DND-41 (cell line): ENCODE measurements around the gene PITPNM3.

ENCODE experiments used
- ATAC-seq: fragments of 200-7000 bp; cut with Tn5 transposase; 3 replicates; pipeline ENCODE4 v1.9.1; 2021; ENCODE audit warnings: low read depth; ENCODE audit not compliant: insufficient read depth
- DNase-seq: peaks from one replicate; pipeline ENCODE4 v3.0.0-alpha.2; 2020
- H2AFZ ChIP-seq: 2 replicates; pipeline ENCODE4 v1.6.0; 2012; ENCODE audit warnings: low read depth, low read length
- H3K27ac ChIP-seq: 2 replicates; pipeline ENCODE4 v1.5.1; 2012; ENCODE audit warnings: low read length, inconsistent platforms
- H3K27me3 ChIP-seq: fragments of 200-600 bp; sonication (generic); 2 replicates; pipeline ENCODE4 v1.6.0; 2012; ENCODE audit warnings: low read length, mild to moderate bottlenecking, inconsistent platforms; ENCODE audit not compliant: insufficient read depth, poor library complexity
- H3K36me3 ChIP-seq: 2 replicates; pipeline ENCODE4 v1.5.1; 2012; ENCODE audit warnings: low read length, inconsistent platforms; ENCODE audit not compliant: insufficient read depth
- H3K4me1 ChIP-seq: 2 replicates; pipeline ENCODE4 v1.5.1; 2012; ENCODE audit warnings: mild to moderate bottlenecking, low read length; ENCODE audit not compliant: insufficient read depth
- H3K4me2 ChIP-seq: 2 replicates; pipeline ENCODE4 v1.6.0; 2012; ENCODE audit warnings: mild to moderate bottlenecking, moderate library complexity, low read length, inconsistent platforms; ENCODE audit not compliant: insufficient read depth
- H3K4me3 ChIP-seq, 2 experiments: fragments of 200-600 bp in 1 of 2; shearing (Covaris generic) in 1 of 2; 2 replicates each; pipeline ENCODE4 v1.5.1; 2012 to 2016; ENCODE audit warnings: inconsistent platforms in 2 of 2, low read length in 2 of 2, mild to moderate bottlenecking in 2 of 2, low read depth in 1 of 2, moderate library complexity in 1 of 2
- H3K79me2 ChIP-seq: 2 replicates; pipeline ENCODE4 v1.6.0; 2012; ENCODE audit warnings: low read length, inconsistent platforms; ENCODE audit not compliant: insufficient read depth
- H3K9ac ChIP-seq: 2 replicates; pipeline ENCODE4 v1.6.0; 2012; ENCODE audit warnings: low read depth, mild to moderate bottlenecking, inconsistent platforms, low read length, moderate library complexity
- H3K9me3 ChIP-seq: 2 replicates; pipeline ENCODE4 v1.5.1; 2012; ENCODE audit warnings: low read length, moderate library complexity, mild to moderate bottlenecking, inconsistent platforms; ENCODE audit not compliant: insufficient read depth, severe bottlenecking
- H4K20me1 ChIP-seq: 2 replicates; pipeline ENCODE4 v1.6.0; 2012; ENCODE audit warnings: low read length; ENCODE audit not compliant: insufficient read depth
- CTCF ChIP-seq: IDR thresholded peaks from 2 replicates; pipeline ENCODE4 v1.5.1; 2012; ENCODE audit warnings: borderline replicate concordance, low read length, moderate library complexity, mild to moderate bottlenecking; ENCODE audit not compliant: poor library complexity, severe bottlenecking; ENCODE audit errors: extremely low read depth
- EZH2 ChIP-seq: IDR thresholded peaks from 3 replicates; pipeline ENCODE4 v1.6.1; 2012; ENCODE audit warnings: borderline replicate concordance, low read depth, mild to moderate bottlenecking, moderate library complexity, low read length, inconsistent platforms; ENCODE audit not compliant: severe bottlenecking

PITPNM3 gene

DNA sequence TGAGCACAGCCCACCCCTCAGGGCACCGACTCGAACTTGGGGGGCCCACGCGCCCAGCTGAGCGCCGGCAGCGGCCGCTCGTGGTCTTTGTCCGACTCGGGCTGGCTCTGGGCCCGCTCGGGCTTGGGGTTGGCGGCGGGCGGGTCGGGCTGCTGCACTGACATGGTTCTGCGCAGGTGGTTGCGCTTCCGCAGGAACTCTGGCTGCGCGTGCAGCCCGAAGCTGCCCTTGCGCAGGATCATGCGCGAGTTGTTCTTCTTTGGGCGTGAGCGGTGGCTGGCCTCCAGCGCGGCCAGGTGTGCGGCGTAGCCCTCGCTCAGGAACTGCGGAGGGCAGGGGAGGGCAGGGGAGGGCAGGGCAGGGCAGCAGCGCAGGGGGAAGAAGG lies 101.0 kb downstream of the PITPNM3 start:
- ATAC-seq (no peak), DNase-seq (no peak)
- no peak for TF ChIP-seq EZH2
- TF ChIP-seq CTCF: no peak
- no peaks in the 10 kb centered on the region for H3K4me1 ChIP-seq
- no peaks in the 10 kb centered on the region for H3K9me3 ChIP-seq
- H3K4me2 ChIP-seq: no peak overlapping the region
- no peak overlapping the region for H3K9ac ChIP-seq
- no peaks in the 10 kb centered on the region for H4K20me1 ChIP-seq
- H3K36me3 ChIP-seq: peaks cover under 1% of the 10 kb centered on the region; the same call in 1 of the 2 replicates
- no peak overlapping the region for H2AFZ ChIP-seq
- no peak overlapping the region for H3K27ac ChIP-seq
- H3K27me3 ChIP-seq: no peaks in the 10 kb centered on the region
- no peaks in the 10 kb centered on the region for H3K79me2 ChIP-seq
- H3K4me3 ChIP-seq: no peak overlapping the region

GRCh38 chr17:6454495-6455320 lies 101.6 kb downstream of the PITPNM3 start:
- no peak overlapping the region for H2AFZ ChIP-seq
- no peaks in the 10 kb centered on the region for H3K9me3 ChIP-seq
- DNase-seq: no peak
- H3K4me2 ChIP-seq: no peak overlapping the region
- H3K27me3 ChIP-seq: no peaks in the 10 kb centered on the region
- no peak for TF ChIP-seq EZH2
- no peak for TF ChIP-seq CTCF
- no peak overlapping the region for H3K4me3 ChIP-seq
- H3K79me2 ChIP-seq: no peaks in the 10 kb centered on the region
- no peak overlapping the region for H3K27ac ChIP-seq
- no peaks in the 10 kb centered on the region for H3K4me1 ChIP-seq
- ATAC-seq: no peak
- H3K36me3 ChIP-seq: peaks cover 7% of the 10 kb centered on the region
- H3K9ac ChIP-seq: no peak overlapping the region
- no peaks in the 10 kb centered on the region for H4K20me1 ChIP-seq

GRCh38 chr17:6453279-6454024 lies 102.9 kb downstream of the PITPNM3 start:
- Histone ChIP-seq H3K4me2 (no peak overlapping the region), H3K4me1 (no peaks in the 10 kb centered on the region), H3K4me3 (no peak overlapping the region), H3K9ac (no peak overlapping the region), H3K27ac (no peak overlapping the region), H3K27me3 (no peaks in the 10 kb centered on the region), H2AFZ (no peak overlapping the region), H3K79me2 (no peaks in the 10 kb centered on the region), H3K9me3 (no peaks in the 10 kb centered on the region), H3K36me3 (peaks cover 20% of the 10 kb centered on the region), H4K20me1 (no peaks in the 10 kb centered on the region; the same call in 1 of the 2 replicates)
- TF ChIP-seq EZH2 (no peak), CTCF (no peak)
- ATAC-seq (no peak), DNase-seq (no peak)
